KMS-11 (cell line): ENCODE measurements around the gene CNIH4.
"Not testable (repeated sequence)": the region's sequence is repeated elsewhere in the genome, so short reads cannot be mapped to it uniquely, and the experiment has no call there.

Source experiments
- H2AFZ ChIP-seq: fragments of 200-600 bp; sonication (generic); 2 replicates; pipeline ENCODE4 v1.6.1; 2016; ENCODE audit warnings: antibody characterized with exemption, mixed run types, low read depth
- H3K27ac ChIP-seq: fragments of 200-600 bp; sonication (generic); 2 replicates; pipeline ENCODE4 v1.6.1; 2016; ENCODE audit warnings: mild to moderate bottlenecking, mixed run types
- H3K27me3 ChIP-seq: fragments of 200-600 bp; sonication (generic); 2 replicates; pipeline ENCODE4 v1.6.1; 2017; ENCODE audit warnings: mild to moderate bottlenecking, low read depth, mixed run types, moderate library complexity; ENCODE audit not compliant: insufficient read depth
- H3K36me3 ChIP-seq: fragments of 200-600 bp; sonication (generic); 2 replicates; pipeline ENCODE4 v1.6.1; 2017; ENCODE audit warnings: mild to moderate bottlenecking, mixed run types; ENCODE audit not compliant: insufficient read depth
- H3K4me1 ChIP-seq: fragments of 200-600 bp; sonication (generic); 2 replicates; pipeline ENCODE4 v1.6.1; 2016; ENCODE audit warnings: mild to moderate bottlenecking, low read depth, mixed run types; ENCODE audit not compliant: poor library complexity, severe bottlenecking
- H3K4me2 ChIP-seq: fragments of 200-600 bp; sonication (generic); 2 replicates; pipeline ENCODE4 v1.7.0; 2016; ENCODE audit warnings: mild to moderate bottlenecking, mixed run types
- H3K4me3 ChIP-seq: fragments of 200-600 bp; sonication (generic); IDR thresholded peaks from 2 replicates; pipeline ENCODE4 v1.6.1; 2017; ENCODE audit warnings: low read depth, low read length, mixed read lengths; ENCODE audit not compliant: insufficient read depth
- H3K79me2 ChIP-seq: fragments of 200-600 bp; sonication (generic); 2 replicates; pipeline ENCODE4 v1.6.1; 2016; ENCODE audit warnings: low read depth, mixed run types; ENCODE audit not compliant: insufficient read depth
- H3K9ac ChIP-seq: fragments of 200-600 bp; sonication (generic); 2 replicates; pipeline ENCODE4 v1.6.1; 2016; ENCODE audit warnings: mild to moderate bottlenecking, mixed run types
- H4K20me1 ChIP-seq: fragments of 200-600 bp; sonication (generic); 2 replicates; pipeline ENCODE4 v1.6.1; 2016; ENCODE audit warnings: mild to moderate bottlenecking, mixed run types; ENCODE audit not compliant: insufficient read depth
- CTCF ChIP-seq: fragments of 200-600 bp; sonication (generic); conservative IDR thresholded peaks from 2 replicates; pipeline ENCODE4 v1.6.1; 2017; ENCODE audit warnings: low read depth, mild to moderate bottlenecking, antibody characterized with exemption, low read length, moderate library complexity, mixed read lengths

The CNIH4 gene

GRCh38 chr1:224343679-224344078 lies 13.0 kb upstream of the CNIH4 start:
- no peak for TF ChIP-seq CTCF
- Histone ChIP-seq H4K20me1 (no peaks in the 10 kb centered on the region), H3K4me1 (no peaks in the 10 kb centered on the region), H3K4me3 (no peak overlapping the region), H3K27me3 (no peaks in the 10 kb centered on the region), H3K36me3 (no peaks in the 10 kb centered on the region), H3K4me2 (no peak overlapping the region), H3K27ac (no peak overlapping the region), H3K79me2 (no peaks in the 10 kb centered on the region), H3K9ac (no peak overlapping the region), H2AFZ (no peak overlapping the region)

DNA sequence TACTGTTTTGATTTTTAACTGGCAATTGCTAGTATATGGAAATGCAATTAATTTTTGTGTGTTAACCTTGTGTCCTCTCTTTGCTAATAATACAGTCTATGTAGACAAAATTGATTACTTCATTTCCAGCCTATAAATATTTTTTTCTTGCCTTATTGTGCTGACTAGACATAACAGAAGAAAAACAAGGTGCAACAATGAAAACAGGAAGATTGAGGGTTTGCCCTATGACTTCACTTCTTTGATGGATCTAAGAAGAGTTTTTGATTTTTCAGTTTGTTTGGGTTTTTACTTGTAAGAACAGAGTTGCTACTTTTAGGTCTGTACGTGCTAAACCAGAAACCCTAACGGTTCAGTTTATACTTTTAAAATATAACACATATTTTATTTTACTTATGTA lies 8.5 kb upstream of the CNIH4 start:
- H3K9ac ChIP-seq: no peak overlapping the region
- H3K27ac ChIP-seq: no peak overlapping the region

DNA sequence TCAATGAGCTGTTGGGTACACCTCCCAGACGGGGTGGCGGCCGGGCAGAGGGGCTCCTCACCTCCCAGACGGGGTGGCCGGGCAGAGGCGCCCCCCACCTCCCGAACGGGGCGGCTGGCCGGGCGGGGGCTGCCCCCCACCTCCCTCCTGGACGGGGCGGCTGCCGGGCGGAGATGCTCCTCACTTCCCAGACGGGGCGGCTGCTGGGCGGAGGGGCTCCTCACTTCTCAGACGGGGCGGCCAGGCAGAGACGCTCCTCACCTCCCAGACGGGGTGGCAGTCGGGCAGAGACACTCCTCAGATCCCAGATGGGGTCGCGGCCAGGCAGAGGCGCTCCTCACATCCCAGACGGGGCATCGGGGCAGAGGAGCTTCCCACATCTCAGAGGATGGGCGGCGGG lies 7.0 kb upstream of the CNIH4 start:
- H3K4me3 ChIP-seq, H4K20me1 ChIP-seq, H3K4me2 ChIP-seq, H3K4me1 ChIP-seq, H2AFZ ChIP-seq, H3K79me2 ChIP-seq, H3K36me3 ChIP-seq, H3K27ac ChIP-seq, H3K27me3 ChIP-seq, H3K9ac ChIP-seq: not testable (repeated sequence)

More for the DNA sequence above, 8.5 kb upstream of the CNIH4 start:
- Histone ChIP-seq H3K4me2 (no peak overlapping the region), H3K79me2 (no peaks in the 10 kb centered on the region), H4K20me1 (no peaks in the 10 kb centered on the region), H3K4me3 (no peak overlapping the region), H3K36me3 (no peaks in the 10 kb centered on the region), H3K27me3 (no peaks in the 10 kb centered on the region), H2AFZ (no peak overlapping the region), H3K4me1 (no peaks in the 10 kb centered on the region)
- no peak for TF ChIP-seq CTCF

DNA sequence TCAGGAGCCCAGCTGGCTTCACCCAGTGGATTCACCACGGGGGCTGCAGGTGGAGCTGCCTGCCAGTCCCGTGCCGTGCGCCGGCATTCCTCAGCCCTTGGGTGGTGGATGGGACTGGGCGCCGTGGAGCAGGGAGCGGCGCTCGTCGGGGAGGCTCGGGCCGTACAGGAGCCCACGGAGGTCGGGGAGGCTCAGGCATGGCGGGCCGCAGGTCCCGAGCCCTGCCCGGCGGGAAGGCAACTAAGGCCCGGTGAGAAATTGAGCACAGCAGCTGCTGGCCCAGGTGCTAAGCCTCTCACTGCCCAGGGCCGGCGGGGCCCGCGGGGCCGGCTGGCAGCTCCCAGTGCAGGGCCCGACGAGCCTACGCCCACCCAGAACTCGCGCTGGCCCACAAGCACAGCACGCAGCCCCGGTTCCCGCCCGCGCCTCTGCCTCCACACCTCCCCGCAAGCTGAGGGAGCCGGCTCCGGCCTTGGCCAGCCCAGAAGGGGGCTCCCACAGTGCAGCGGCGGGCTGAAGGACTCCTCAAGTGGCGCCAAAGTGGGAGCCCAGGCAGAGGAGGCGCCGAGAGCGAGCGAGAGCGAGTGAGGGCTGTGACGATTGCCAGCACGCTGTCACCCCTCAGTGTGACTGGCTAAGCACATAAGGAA lies 4.1 kb upstream of the CNIH4 start:
- H3K4me2 ChIP-seq, H3K36me3 ChIP-seq, H2AFZ ChIP-seq, H4K20me1 ChIP-seq, H3K4me1 ChIP-seq, H3K79me2 ChIP-seq, H3K27me3 ChIP-seq, H3K9ac ChIP-seq, H3K27ac ChIP-seq, H3K4me3 ChIP-seq: not testable (repeated sequence)

- Histone ChIP-seq H3K27me3 (no peaks in the 10 kb centered on the region), H3K9ac (no peak overlapping the region), H4K20me1 (no peaks in the 10 kb centered on the region), H3K79me2 (peaks cover 17% of the 10 kb centered on the region; the same call in 1 of the 2 replicates), H3K4me3 (no peak overlapping the region), H2AFZ (no peak overlapping the region), H3K27ac (no peak overlapping the region), H3K4me2 (no peak overlapping the region), H3K36me3 (no peaks in the 10 kb centered on the region), H3K4me1 (peaks cover 18% of the 10 kb centered on the region)
- TF ChIP-seq CTCF: no peak
Observed at GRCh38 chr1:224353975-224354925, 2.4 kb upstream of the CNIH4 start.
